OCI-LY1 (cell line): Measurements from ENCODE around the gene SNRK.

Experiments
- H2AFZ ChIP-seq: fragments of 200-600 bp; sonication (generic), shearing (Covaris generic); 2 replicates; pipeline ENCODE4 v1.6.0; 2014; ENCODE audit warnings: antibody characterized with exemption, mild to moderate bottlenecking, low read length
- H3F3A ChIP-seq: fragments of 200-600 bp; sonication (generic), shearing (Covaris generic); 2 replicates; pipeline ENCODE4 v1.6.0; 2014; ENCODE audit warnings: mild to moderate bottlenecking, antibody characterized with exemption, low read length, moderate library complexity; ENCODE audit not compliant: insufficient read depth
- H3K27ac ChIP-seq: fragments of 200-600 bp; sonication (generic); 2 replicates; pipeline ENCODE4 v1.5.1; 2014; ENCODE audit warnings: low read length, mixed run types, mild to moderate bottlenecking, low read depth; ENCODE audit not compliant: poor library complexity, severe bottlenecking
- H3K27me3 ChIP-seq: fragments of 200-600 bp; sonication (generic); 2 replicates; pipeline ENCODE4 v1.6.0; 2014; ENCODE audit warnings: antibody characterized with exemption, mild to moderate bottlenecking, low read length, moderate library complexity; ENCODE audit not compliant: insufficient read depth
- H3K36me3 ChIP-seq: fragments of 200-600 bp; sonication (generic); 2 replicates; pipeline ENCODE4 v1.6.1; 2014; ENCODE audit warnings: mild to moderate bottlenecking, antibody characterized with exemption, low read length, moderate library complexity, mixed read lengths; ENCODE audit not compliant: insufficient read depth
- H3K4me1 ChIP-seq: fragments of 200-600 bp; sonication (generic); 2 replicates; pipeline ENCODE4 v1.5.1; 2014; ENCODE audit warnings: mild to moderate bottlenecking, low read length, moderate library complexity; ENCODE audit not compliant: insufficient read depth, severe bottlenecking
- H3K4me2 ChIP-seq: fragments of 200-600 bp; sonication (generic), shearing (Covaris generic); 2 replicates; pipeline ENCODE4 v1.6.1; 2014; ENCODE audit warnings: low read length
- H3K4me3 ChIP-seq: fragments of 200-600 bp; sonication (generic); 2 replicates; pipeline ENCODE4 v1.5.1; 2014; ENCODE audit warnings: low read length, low read depth, mild to moderate bottlenecking, mixed read lengths; ENCODE audit not compliant: poor library complexity, severe bottlenecking
- H3K79me2 ChIP-seq: fragments of 200-600 bp; shearing (Covaris generic); 2 replicates; pipeline ENCODE4 v1.6.1; 2016; ENCODE audit warnings: mixed run types, low read length, mixed read lengths; ENCODE audit not compliant: insufficient read depth
- H3K9ac ChIP-seq: fragments of 200-600 bp; sonication (generic), shearing (Covaris generic); 2 replicates; pipeline ENCODE4 v1.6.1; 2014; ENCODE audit warnings: mild to moderate bottlenecking, low read length, mixed read lengths
- H3K9me2 ChIP-seq: fragments of 200-600 bp; sonication (generic), shearing (Covaris generic); 2 replicates; pipeline ENCODE4 v1.6.1; 2014; ENCODE audit warnings: low read depth, mild to moderate bottlenecking, low read length, mixed read lengths
- H3K9me3 ChIP-seq: fragments of 200-600 bp; shearing (Covaris generic); 2 replicates; pipeline ENCODE4 v1.6.1; 2014; ENCODE audit warnings: low read length, mixed read lengths
- H4K20me1 ChIP-seq: fragments of 200-600 bp; sonication (generic), shearing (Covaris generic); 2 replicates; pipeline ENCODE4 v1.6.0; 2016; ENCODE audit warnings: mild to moderate bottlenecking, low read length; ENCODE audit not compliant: insufficient read depth
- EZH2 ChIP-seq: fragments of 200-600 bp; sonication (generic), shearing (Covaris generic); IDR thresholded peaks from 2 replicates; pipeline ENCODE4 v1.8.0; 2017; ENCODE audit warnings: borderline replicate concordance, mixed run types, mild to moderate bottlenecking, antibody characterized with exemption, low read length, moderate library complexity, mixed read lengths
- TF ChIP-seq, protein P1 (sequence below): fragments of 200-600 bp; sonication (generic), shearing (Covaris generic); IDR thresholded peaks from 2 replicates; pipeline ENCODE4 v1.5.1; 2017; ENCODE audit warnings: mild to moderate bottlenecking, antibody characterized with exemption, low read length, moderate library complexity, mixed read lengths

Gene SNRK

DNA sequence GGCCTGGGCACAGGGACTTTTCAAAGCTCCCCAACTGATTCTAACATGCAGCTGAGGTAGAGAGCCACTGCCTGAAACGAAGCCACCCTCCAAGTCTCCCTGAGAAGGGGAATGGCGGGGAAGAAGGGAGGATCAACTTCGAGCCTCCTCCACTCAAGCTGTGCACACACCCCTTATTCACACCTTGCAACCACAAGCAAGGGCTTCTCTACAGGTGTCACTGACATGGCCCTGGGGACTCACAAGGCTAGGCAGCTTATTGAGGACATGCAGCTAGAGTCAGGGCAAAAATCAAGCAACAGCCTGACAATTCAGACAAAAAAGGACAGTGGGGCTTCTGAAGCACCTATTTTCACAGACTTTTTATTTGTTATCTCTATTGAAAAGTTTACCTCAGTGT is 85.2 kb downstream of the SNRK start:
- Histone ChIP-seq H4K20me1 (no peaks in the 10 kb centered on the region), H3K27ac (no peak overlapping the region), H3K36me3 (no peaks in the 10 kb centered on the region), H3F3A (no peaks in the 10 kb centered on the region), H3K9me3 (no peaks in the 10 kb centered on the region), H3K9me2 (no peaks in the 10 kb centered on the region), H3K4me3 (no peak overlapping the region), H3K79me2 (no peaks in the 10 kb centered on the region), H3K4me2 (no peak overlapping the region), H3K9ac (no peak overlapping the region), H3K4me1 (no peaks in the 10 kb centered on the region), H2AFZ (no peak overlapping the region), H3K27me3 (no peaks in the 10 kb centered on the region)
- no peak for TF ChIP-seq EZH2
- TF ChIP-seq, protein P1, sequence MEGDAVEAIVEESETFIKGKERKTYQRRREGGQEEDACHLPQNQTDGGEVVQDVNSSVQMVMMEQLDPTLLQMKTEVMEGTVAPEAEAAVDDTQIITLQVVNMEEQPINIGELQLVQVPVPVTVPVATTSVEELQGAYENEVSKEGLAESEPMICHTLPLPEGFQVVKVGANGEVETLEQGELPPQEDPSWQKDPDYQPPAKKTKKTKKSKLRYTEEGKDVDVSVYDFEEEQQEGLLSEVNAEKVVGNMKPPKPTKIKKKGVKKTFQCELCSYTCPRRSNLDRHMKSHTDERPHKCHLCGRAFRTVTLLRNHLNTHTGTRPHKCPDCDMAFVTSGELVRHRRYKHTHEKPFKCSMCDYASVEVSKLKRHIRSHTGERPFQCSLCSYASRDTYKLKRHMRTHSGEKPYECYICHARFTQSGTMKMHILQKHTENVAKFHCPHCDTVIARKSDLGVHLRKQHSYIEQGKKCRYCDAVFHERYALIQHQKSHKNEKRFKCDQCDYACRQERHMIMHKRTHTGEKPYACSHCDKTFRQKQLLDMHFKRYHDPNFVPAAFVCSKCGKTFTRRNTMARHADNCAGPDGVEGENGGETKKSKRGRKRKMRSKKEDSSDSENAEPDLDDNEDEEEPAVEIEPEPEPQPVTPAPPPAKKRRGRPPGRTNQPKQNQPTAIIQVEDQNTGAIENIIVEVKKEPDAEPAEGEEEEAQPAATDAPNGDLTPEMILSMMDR = no peak

DNA sequence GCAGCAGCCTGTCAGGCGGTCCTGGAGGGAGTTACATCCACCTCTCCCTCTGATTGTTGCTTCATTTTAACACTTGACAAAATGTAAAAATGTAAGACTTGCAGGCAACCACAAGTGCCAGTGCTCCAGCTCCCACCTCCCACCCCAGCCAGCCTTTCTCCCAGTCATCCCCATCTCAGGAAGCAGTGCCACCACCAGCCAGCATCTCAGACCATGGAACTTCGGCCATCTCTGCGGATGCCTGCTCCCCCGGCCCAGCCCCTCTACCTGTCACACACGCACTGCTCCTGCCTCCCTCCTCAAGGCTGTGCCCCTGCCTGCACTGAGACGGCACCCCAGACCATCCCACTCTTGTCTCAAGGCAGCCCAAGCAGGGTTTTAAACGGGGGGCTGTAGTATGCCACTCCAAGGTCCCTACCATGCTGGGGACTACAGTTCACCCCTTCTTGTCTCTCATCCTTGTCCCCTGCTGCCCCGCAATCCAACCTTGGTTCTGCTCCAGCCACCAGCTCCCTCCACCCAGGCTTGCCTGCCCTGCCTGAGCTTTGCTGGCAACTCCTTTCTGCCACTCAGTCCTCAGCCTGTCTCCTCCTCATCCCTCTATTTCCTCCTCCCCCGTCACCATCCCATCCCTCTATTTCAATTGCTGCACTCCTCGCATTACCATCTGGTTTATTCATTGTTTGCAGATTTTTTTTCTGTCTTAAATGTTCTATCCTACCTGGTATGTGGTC is 85.8 kb downstream of the SNRK start:
- Histone ChIP-seq H3K36me3 (no peaks in the 10 kb centered on the region), H3K4me1 (no peaks in the 10 kb centered on the region), H3K27ac (no peak overlapping the region), H3K4me2 (no peak overlapping the region), H3F3A (no peaks in the 10 kb centered on the region), H4K20me1 (no peaks in the 10 kb centered on the region), H3K9me3 (no peaks in the 10 kb centered on the region), H3K9ac (no peak overlapping the region), H2AFZ (no peak overlapping the region), H3K9me2 (no peaks in the 10 kb centered on the region), H3K4me3 (no peak overlapping the region), H3K27me3 (no peaks in the 10 kb centered on the region), H3K79me2 (no peaks in the 10 kb centered on the region)
- no peak for TF ChIP-seq EZH2

DNA sequence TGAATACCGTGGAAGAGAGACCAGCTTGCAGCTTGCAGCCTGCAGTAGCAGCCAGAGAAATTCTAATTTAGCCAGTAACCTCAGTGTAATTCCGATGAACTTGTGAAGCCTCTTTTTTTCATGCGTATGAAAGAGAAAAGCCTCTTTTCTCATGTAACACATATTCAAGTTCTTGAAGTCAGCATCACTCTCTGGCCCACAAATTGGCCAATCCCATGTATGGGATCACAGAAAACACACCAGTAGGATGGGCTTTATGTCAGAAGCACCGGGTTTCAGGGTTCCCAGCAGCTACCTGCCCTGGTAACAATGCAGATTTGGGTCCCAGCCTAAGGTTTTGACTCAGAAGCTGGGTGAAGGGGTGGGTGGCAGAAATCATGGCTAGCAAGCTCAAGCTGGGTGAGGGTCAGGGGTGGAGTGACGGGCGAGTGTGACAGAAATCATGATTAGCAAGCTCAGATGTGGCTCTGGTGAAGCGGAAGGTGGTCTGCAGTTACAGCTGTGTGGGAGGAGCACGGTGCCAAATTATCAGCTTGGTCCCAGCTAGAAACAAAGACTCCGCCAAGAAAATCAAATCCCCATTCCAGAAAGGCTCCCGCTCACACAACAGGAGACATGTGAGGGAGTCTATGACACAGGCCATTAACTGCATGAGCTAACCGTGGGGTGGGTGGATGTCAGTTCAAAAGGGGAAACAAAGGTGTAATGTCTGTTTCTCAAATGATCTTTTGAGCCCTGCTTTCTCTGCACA is 86.6 kb downstream of the SNRK start:
- Histone ChIP-seq H3K27ac (no peak overlapping the region), H3K4me1 (no peaks in the 10 kb centered on the region), H4K20me1 (no peaks in the 10 kb centered on the region), H3K4me3 (no peak overlapping the region), H3K9me2 (no peaks in the 10 kb centered on the region), H3K4me2 (no peak overlapping the region), H3F3A (no peaks in the 10 kb centered on the region), H3K36me3 (no peaks in the 10 kb centered on the region), H3K9me3 (no peaks in the 10 kb centered on the region), H2AFZ (no peak overlapping the region), H3K27me3 (no peaks in the 10 kb centered on the region), H3K9ac (no peak overlapping the region), H3K79me2 (no peaks in the 10 kb centered on the region)
- TF ChIP-seq, protein P1 = no peak
- TF ChIP-seq EZH2 = no peak
